PC-9 (cell line): ENCODE measurements around the gene CAPZB. TPM values are rescaled to one million over a fixed set of nuclear protein-coding genes. Genes with fewer than 3 reads are reported as not detected.

Experiments
- BruUV-seq: library from RNA; stranded (reverse); fragments of 400-500 nt; replicated peaks from 2 replicates; lab custom pipeline; 2021; lab: Mats Ljungman, UMichigan
- CTCF ChIA-PET: fragments of 300-600 bp; sonication (Branson Sonifier 250); formaldehyde crosslinking; loops from one replicate; lab custom pipeline; 2022; ENCODE audit warnings: antibody characterized with exemption; lab: Charles Lee
- POLR2A ChIA-PET: fragments of 300-600 bp; sonication (Branson Sonifier 250); formaldehyde crosslinking; loops from one replicate; lab custom pipeline; 2022; ENCODE audit warnings: antibody characterized with exemption; ENCODE audit not compliant: unreplicated experiment; lab: Charles Lee
- DNase-seq, 2 experiments: peaks; one replicate each; pipeline versions ENCODE4 v3.0.0 to v3.0.0-alpha.2; 2015 to 2022; ENCODE audit warnings: mixed read lengths in 1 of 2
- H2AFZ ChIP-seq: fragments of 200-600 bp; sonication (generic); 2 replicates; pipeline ENCODE4 v1.8.1; 2017; ENCODE audit warnings: antibody characterized with exemption
- H3F3A ChIP-seq: fragments of 200-600 bp; sonication (generic); 2 replicates; pipeline ENCODE4 v1.8.1; 2017; ENCODE audit warnings: antibody characterized with exemption, mild to moderate bottlenecking, low read depth; ENCODE audit not compliant: insufficient read depth
- H3K27ac ChIP-seq: fragments of 200-600 bp; sonication (generic); 2 replicates; pipeline ENCODE4 v1.6.1; 2016; ENCODE audit warnings: mixed run types
- H3K27me3 ChIP-seq: fragments of 200-600 bp; sonication (generic); 2 replicates; pipeline ENCODE4 v1.6.1; 2016; ENCODE audit warnings: low read depth, mixed run types; ENCODE audit not compliant: insufficient read depth
- H3K36me3 ChIP-seq: fragments of 200-600 bp; sonication (generic); 2 replicates; pipeline ENCODE4 v1.6.1; 2016; ENCODE audit warnings: low read depth, mixed run types
- H3K4me1 ChIP-seq: fragments of 200-600 bp; sonication (generic); replicated peaks from 2 replicates; pipeline ENCODE4 v1.6.1; 2016; ENCODE audit warnings: mixed run types; ENCODE audit not compliant: insufficient read depth
- H3K4me2 ChIP-seq: fragments of 200-600 bp; sonication (generic); 2 replicates; pipeline ENCODE4 v1.6.1; 2017; ENCODE audit warnings: mixed run types
- H3K4me3 ChIP-seq: fragments of 200-600 bp; sonication (generic); 2 replicates; pipeline ENCODE4 v1.6.1; 2016; ENCODE audit warnings: mixed run types
- H3K79me2 ChIP-seq: fragments of 200-600 bp; sonication (generic); 2 replicates; pipeline ENCODE4 v1.6.1; 2017; ENCODE audit warnings: low read depth, mixed run types
- H3K9me2 ChIP-seq: fragments of 200-600 bp; sonication (generic); 2 replicates; pipeline ENCODE4 v1.8.1; 2017; ENCODE audit warnings: mild to moderate bottlenecking; ENCODE audit not compliant: insufficient read depth
- H3K9me3 ChIP-seq: fragments of 200-600 bp; sonication (generic); 2 replicates; pipeline ENCODE4 v1.8.1; 2016; ENCODE audit warnings: low read depth; ENCODE audit not compliant: insufficient read depth
- H4K20me1 ChIP-seq: fragments of 200-600 bp; sonication (generic); 2 replicates; pipeline ENCODE4 v1.8.1; 2017; ENCODE audit not compliant: insufficient read depth
- CTCF ChIP-seq: fragments of 200-600 bp; sonication (generic); conservative IDR thresholded peaks from 2 replicates; pipeline ENCODE4 v1.6.1; 2017; ENCODE audit warnings: mixed run types, antibody characterized with exemption, mild to moderate bottlenecking, moderate library complexity
- EZH2 ChIP-seq: fragments of 200-600 bp; sonication (generic); IDR thresholded peaks from 2 replicates; pipeline ENCODE4 v1.8.0; 2017; ENCODE audit warnings: antibody characterized with exemption, low read depth
- intact Hi-C: fragments of 100-400 bp; cut with micrococcal nuclease; formaldehyde crosslinking; loops from one replicate; pipeline ENCODE4 v1.10.0; 2022; ENCODE audit not compliant: unreplicated experiment
- total RNA-seq: library from RNA; stranded (reverse); gene quantifications from 2 replicates; pipeline ENCODE4 v1.2.3, GENCODE V29; 2021

CAPZB gene
- total RNA-seq, 1 experiment from 2014 or later = 222 TPM

GRCh38 chr1:19444296-19445021 is 40.9 kb downstream of the CAPZB start:
- BruUV-seq = no TSS peak
- Histone ChIP-seq H3K27ac (no peak overlapping the region), H3K4me3 (no peak overlapping the region), H3K9me3 (no peaks in the 10 kb centered on the region), H2AFZ (no peak overlapping the region), H3K36me3 (no peaks in the 10 kb centered on the region), H3K27me3 (no peaks in the 10 kb centered on the region), H3K4me2 (no peak overlapping the region), H3K9me2 (no peaks in the 10 kb centered on the region), H3K4me1 (peaks cover 40% of the 10 kb centered on the region), H4K20me1 (peaks cover 20% of the 10 kb centered on the region), H3K79me2 (peaks cover 81% of the 10 kb centered on the region), H3F3A (peaks cover 26% of the 10 kb centered on the region; the same call in 1 of the 2 replicates)
- ChIA-PET POLR2A (interaction anchor here (0.7 kb wide), 1 partner anchor 11 kb away, joined by 3 read pairs; no protein-coding TSS in a partner anchor), CTCF (interaction anchor here (0.6 kb wide), 1 partner anchor 13 kb away, joined by 12 read pairs; no protein-coding TSS in a partner anchor)
- intact Hi-C loops = no loop called here
- TF ChIP-seq EZH2 = no peak
- DNase-seq = no peak

- no peak for DNase-seq
- Histone ChIP-seq H3K36me3 (no peaks in the 10 kb centered on the region), H2AFZ (no peak overlapping the region), H3F3A (peaks cover 16% of the 10 kb centered on the region; the same call in 1 of the 2 replicates), H3K79me2 (peaks cover 85% of the 10 kb centered on the region), H3K27ac (no peak overlapping the region), H3K27me3 (no peaks in the 10 kb centered on the region), H3K4me1 (peaks cover 28% of the 10 kb centered on the region), H3K4me3 (no peak overlapping the region), H3K9me3 (no peaks in the 10 kb centered on the region), H3K4me2 (no peak overlapping the region), H4K20me1 (peaks cover 13% of the 10 kb centered on the region), H3K9me2 (no peaks in the 10 kb centered on the region)
- BruUV-seq = no TSS peak
- ChIA-PET CTCF (no interaction called here), POLR2A (no interaction called here)
- intact Hi-C loops = no loop called here
- TF ChIP-seq EZH2 (no peak), CTCF (no peak)
Measured at GRCh38 chr1:19443326-19443725, 42.0 kb downstream of the CAPZB start.

- intact Hi-C loops = no loop called here
- no peaks in the 10 kb centered on the region for H3K36me3 ChIP-seq
- CTCF ChIA-PET = interaction anchor here (0.6 to 0.9 kb wide), 2 partner anchors 107 to 423 kb away, joined by 3 to 7 read pairs; no protein-coding TSS in a partner anchor
- no peaks in the 10 kb centered on the region for H3K9me3 ChIP-seq
- BruUV-seq = no TSS peak
- TF ChIP-seq EZH2 (no peak), CTCF (no peak)
- peaks cover 12% of the 10 kb centered on the region; the same call in 1 of the 2 replicates for H3F3A ChIP-seq
- no peaks in the 10 kb centered on the region for H3K27me3 ChIP-seq
- peaks cover 20% of the 10 kb centered on the region for H3K4me1 ChIP-seq
- peaks cover 76% of the 10 kb centered on the region for H3K79me2 ChIP-seq
- no peak for DNase-seq
- no peak overlapping the region for H3K27ac ChIP-seq
- H3K9me2 ChIP-seq = no peaks in the 10 kb centered on the region
- peaks cover 10% of the 10 kb centered on the region for H4K20me1 ChIP-seq
- POLR2A ChIA-PET = no interaction called here
- no peak overlapping the region for H3K4me2 ChIP-seq
- no peak overlapping the region for H2AFZ ChIP-seq
- H3K4me3 ChIP-seq = no peak overlapping the region
Measured at GRCh38 chr1:19442154-19443096, 42.9 kb downstream of the CAPZB start.
